ENCODE data around the gene ATOSB.
"Not testable (repeated sequence)": the region's sequence is repeated elsewhere in the genome, so short reads cannot be mapped to it uniquely, and the experiment has no call there.

Gene ATOSB

GRCh38 chr9:35115680-35116538, at the start of gene ATOSB:
Gene ATOSB, minus strand, starts transcription at chr9:35115862. Its CDS starts 7,588 bp downstream, at chr9:35108274.
- DNase-seq (ENCODE audit: low spot score), result peak; percentile 93

GRCh38 chr9:35164711-35165110, 49.0 kb upstream of the ATOSB start:
- peak; percentile 65 for DNase-seq (ENCODE audit: low spot score)

- no peak for DNase-seq (ENCODE audit: low spot score)
These were observed 47.8 kb upstream of the ATOSB start for GRCh38 chr9:35163413-35163812.

GRCh38 chr9:35162605-35163315, 47.1 kb upstream of the ATOSB start:
- DNase-seq (ENCODE audit: low spot score), result peak; percentile 12

GRCh38 chr9:35161713-35162604, 46.3 kb upstream of the ATOSB start, which contains the start of gene UNC13B:
Gene UNC13B, plus strand, starts transcription at chr9:35162009. Its CDS starts 275 bp downstream, at chr9:35162284.
- DNase-seq (ENCODE audit: low spot score), result peak; percentile 96

GRCh38 chr9:35158501-35159280, 43.0 kb upstream of the ATOSB start:
- DNase-seq (ENCODE audit: low spot score), result no peak

GRCh38 chr9:35157836-35158235, 42.2 kb upstream of the ATOSB start:
- not testable (repeated sequence) for DNase-seq (ENCODE audit: low spot score)

GRCh38 chr9:35156781-35157180, 41.1 kb upstream of the ATOSB start:
- DNase-seq (ENCODE audit: low spot score), result no peak

- DNase-seq (ENCODE audit: low spot score), result no peak
These were observed 37.3 kb upstream of the ATOSB start for GRCh38 chr9:35152926-35153325.

- DNase-seq (ENCODE audit: low spot score), result not testable (repeated sequence)
These were observed 32.4 kb upstream of the ATOSB start for GRCh38 chr9:35147941-35148563.

- no peak for DNase-seq (ENCODE audit: low spot score)
These were observed 26.4 kb upstream of the ATOSB start for GRCh38 chr9:35142037-35142436.

- DNase-seq (ENCODE audit: low spot score), result no peak
These were observed 24.4 kb upstream of the ATOSB start for GRCh38 chr9:35140093-35140492.

- DNase-seq (ENCODE audit: low spot score), result no peak
These were observed 21.2 kb upstream of the ATOSB start for GRCh38 chr9:35136866-35137265.

- DNase-seq (ENCODE audit: low spot score), result no peak
These were observed 20.3 kb upstream of the ATOSB start for GRCh38 chr9:35135988-35136387.

- no peak for DNase-seq (ENCODE audit: low spot score)
These were observed 19.3 kb upstream of the ATOSB start for GRCh38 chr9:35134920-35135319.

GRCh38 chr9:35116898-35117551, 1.4 kb upstream of the ATOSB start:
- DNase-seq (ENCODE audit: low spot score), result peak; percentile 81

- no peak for DNase-seq (ENCODE audit: low spot score)
These were observed 856 bp upstream of the ATOSB start for GRCh38 chr9:35116539-35116897.

- peak; percentile 34 for DNase-seq (ENCODE audit: low spot score)
These were observed 628 bp downstream of the ATOSB start for GRCh38 chr9:35114840-35115628.

- peak; percentile 91 for DNase-seq (ENCODE audit: low spot score)
These were observed 1.4 kb downstream of the ATOSB start for GRCh38 chr9:35114113-35114839.

Data from hepatic stellate cell (primary cell).